ENCODE results near the gene ABCD3. TPM values are rescaled to one million over a fixed set of nuclear protein-coding genes. Genes with fewer than 3 reads are reported as not detected.

The ABCD3 gene
- total and polyA plus RNA-seq, 2 of the 8 experiments (the other 6 are each of a cell fraction or from before 2014, with no cell fraction given), result 6.6 to 29.4 TPM

DNA sequence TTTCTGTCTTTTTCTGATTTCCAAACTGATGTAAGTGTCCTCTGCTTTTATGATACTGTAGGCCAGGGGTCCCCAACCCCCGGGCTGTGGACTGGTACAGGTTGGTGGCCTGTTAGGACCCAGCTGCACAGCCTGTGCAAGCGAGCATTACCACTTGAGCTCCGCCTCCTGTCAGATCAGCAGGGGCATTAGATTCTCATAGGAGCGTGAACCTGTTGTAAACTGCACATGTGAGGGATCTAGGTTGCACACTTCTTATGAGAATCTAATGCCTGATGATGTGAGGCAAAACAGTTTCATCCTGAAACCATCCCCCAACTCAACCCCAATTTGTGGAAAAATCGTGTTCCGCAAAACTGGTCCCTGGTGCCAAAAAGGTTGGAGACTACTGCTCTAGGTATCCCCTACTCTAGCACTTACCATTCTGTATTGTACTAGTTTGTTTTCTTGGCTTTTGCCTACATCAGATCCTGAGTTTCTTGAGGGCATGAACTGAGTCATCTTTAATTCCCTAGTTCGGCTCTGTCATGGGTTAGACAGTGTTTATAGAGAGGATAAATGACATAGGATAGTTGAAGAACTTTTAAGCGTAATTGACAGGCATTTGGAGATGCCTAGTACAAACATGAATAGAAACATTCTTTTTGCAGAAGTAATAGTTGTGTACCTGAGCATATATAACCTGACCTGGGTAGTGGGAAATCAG lies 4.1 kb downstream of the ABCD3 start:
- H4K5ac ChIP-seq (ENCODE audit: insufficient read length, low read depth, low read length), result no peak overlapping the region
- H3K79me1 ChIP-seq (ENCODE audit: low read depth, low read length), result 0 out of 2 replicates have a peak, but pooled peaks cover 3% of the 10 kb centered on the region
- H3K4ac ChIP-seq (replicated peaks; ENCODE audit: insufficient read length, low read depth, low read length), result no peak overlapping the region
- no peak overlapping the region for H3K27ac ChIP-seq (ENCODE audit: low read depth, low read length)
- no peak overlapping the region for H2BK12ac ChIP-seq (ENCODE audit: low read depth, low read length)
- H2BK20ac ChIP-seq (ENCODE audit: low read length), result no peak overlapping the region
- DNase-seq (ENCODE audit: low read depth in 1 of 2, low spot score in 2 of 2) (no peak), FAIRE-seq (no peak)
- no peak overlapping the region for H3K23ac ChIP-seq (ENCODE audit: insufficient read length)
- peaks cover 0 to 6% (median 0%) of the 10 kb centered on the region in 4 experiments; a peak in 4 of 7 replicates for H3K4me1 ChIP-seq (replicated peaks in 1 of 4; ENCODE audit: control insufficient read depth in 3 of 4, insufficient read depth in 4 of 4, low read length in 3 of 4)
- H4K91ac ChIP-seq (replicated peaks; ENCODE audit: insufficient read length, low read length), result no peak overlapping the region
- H2BK120ac ChIP-seq (replicated peaks; ENCODE audit: low read depth, low read length), result no peak overlapping the region
- peaks cover 0 to 77% of the 10 kb centered on the region in 2 experiments; a peak in 3 of 4 replicates for H3K79me2 ChIP-seq (ENCODE audit: control insufficient read depth in 1 of 2, insufficient read depth in 2 of 2, low read length in 2 of 2)
- CTCF ChIA-PET (ENCODE audit: partially characterized antibody), result no interaction called here
- no peak overlapping the region for H3K4me2 ChIP-seq (ENCODE audit: insufficient read depth in 1 of 2, low read depth in 2 of 2, low read length in 2 of 2)
- H3K18ac ChIP-seq (ENCODE audit: extremely low read depth, low read length), result no peak overlapping the region
- H3K4me3 ChIP-seq (ENCODE audit: extremely low read depth in 1 of 4, insufficient read depth in 2 of 4, low read depth in 3 of 4, low read length in 4 of 4), result no peak overlapping the region
- H2AK5ac ChIP-seq (ENCODE audit: low read depth, low read length), result no peak overlapping the region
- TF ChIP-seq JUN (IDR thresholded peaks at IDR 0.05; ENCODE audit: low read depth, low read length), result no peak
- no peak for TF ChIP-seq YY1 (IDR thresholded peaks at IDR 0.05; ENCODE audit: low read depth, low read length)
- no peak for TF ChIP-seq SAP30 (IDR thresholded peaks at IDR 0.05; ENCODE audit: insufficient read depth, insufficient replicate concordance, low read length)
- no peak for TF ChIP-seq HDAC6 (IDR thresholded peaks at IDR 0.05; ENCODE audit: low read depth, low read length)
- TF ChIP-seq BACH1 (IDR thresholded peaks at IDR 0.05; ENCODE audit: low read length), result no peak
- no peak for TF ChIP-seq EGR1 (IDR thresholded peaks at IDR 0.05; ENCODE audit: borderline replicate concordance, low read depth, low read length)
- TF ChIP-seq TAF1 (IDR thresholded peaks at IDR 0.05; ENCODE audit: low read depth, low read length), result no peak
- TF ChIP-seq KDM1A (IDR thresholded peaks at IDR 0.05; ENCODE audit: borderline replicate concordance, low read length), result no peak
- TF ChIP-seq CHD2 (IDR thresholded peaks at IDR 0.05; ENCODE audit: low read length), result no peak
- TF ChIP-seq SIRT6 (IDR thresholded peaks at IDR 0.05; ENCODE audit: low read length), result no peak
- no peak overlapping the region for H2AFZ ChIP-seq (ENCODE audit: low read length)
- POLR2A ChIA-PET (ENCODE audit: partially characterized antibody), result no interaction called here
- no peaks in the 10 kb centered on the region for H3K36me3 ChIP-seq (ENCODE audit: control insufficient read depth in 2 of 4, insufficient read depth in 4 of 4, low read length in 3 of 4)
- H4K20me1 ChIP-seq (replicated peaks in 1 of 2; ENCODE audit: control insufficient read depth in 1 of 2, insufficient read depth in 2 of 2, low read length in 2 of 2), result peaks cover 0 to 3% of the 10 kb centered on the region in 2 experiments
- H3K9ac ChIP-seq (replicated peaks in 1 of 4; ENCODE audit: extremely low read depth in 1 of 4, low read depth in 3 of 4, low read length in 3 of 4), result no peak overlapping the region
- no peak overlapping the region for H2BK5ac ChIP-seq (ENCODE audit: low read depth, low read length)
- peaks cover 0 to 3% (median 0%) of the 10 kb centered on the region in 4 experiments; a peak in 2 of 7 replicates for H3K27me3 ChIP-seq (replicated peaks in 1 of 4; ENCODE audit: control insufficient read depth in 3 of 4, extremely low read depth in 1 of 4, insufficient read depth in 3 of 4, low read length in 3 of 4)
- H3K9me3 ChIP-seq (ENCODE audit: insufficient read depth in 2 of 2, low read depth in 1 of 2, low read length in 1 of 2), result no peaks in the 10 kb centered on the region
- H3K56ac ChIP-seq (replicated peaks; ENCODE audit: insufficient read length, low read depth, low read length), result no peak overlapping the region
- no peak overlapping the region for H4K8ac ChIP-seq (ENCODE audit: extremely low read depth, insufficient read depth, low read length)
- no peak overlapping the region for H3K14ac ChIP-seq (ENCODE audit: insufficient read length)
- WGBS, 2 experiments (ENCODE audit: extremely low coverage in 1 of 2, insufficient coverage in 1 of 2, insufficient read length in 1 of 2, insufficient replicate concordance in 2 of 2, low coverage in 1 of 2, low lambda C conversion rate in 2 of 2, missing lambda C conversion rate in 1 of 2), result 83% methylated on average over 8 of the region's 8 CpGs; no CpG with 5 or more reads in 1 of the 2 experiments
- H2BK15ac ChIP-seq (ENCODE audit: low read length), result no peak overlapping the region
- peaks cover 15% of the 10 kb centered on the region for H3K23me2 ChIP-seq (ENCODE audit: low read depth, low read length)
